Peyer's patch (tissue), 4 donors: ENCODE results near the gene LRRFIP1. TPM values are rescaled to one million over a fixed set of nuclear protein-coding genes. Genes with fewer than 3 reads are reported as not detected.
A peak's percentile ranks its signal among the peaks of the same experiment; 100 is the strongest.

ENCODE experiments used
- DNase-seq, 3 donors: peaks; one replicate each; pipeline ENCODE4 v3.0.0-alpha.2; 2017 to 2019
- H3K27ac ChIP-seq, 4 donors: fragments of 200-600 bp; sonication (generic); one replicate each; pipeline ENCODE4 v1.5.1; 2016 to 2019
- H3K27me3 ChIP-seq, 2 donors: fragments of 200-600 bp; sonication (generic); one replicate each; pipeline ENCODE4 v1.5.1; 2019
- H3K36me3 ChIP-seq, 3 donors: fragments of 200-600 bp; sonication (generic); one replicate each; pipeline ENCODE4 v1.5.1; 2016 to 2019
- H3K4me1 ChIP-seq, 4 donors: fragments of 200-600 bp; sonication (generic); one replicate each; pipeline ENCODE4 v1.5.1; 2016 to 2019
- H3K4me3 ChIP-seq, 4 donors: fragments of 200-600 bp; sonication (generic); 1 replicate in 3 of 4; 2 replicates in 1 of 4; pipeline ENCODE4 v1.5.1; 2016 to 2019; ENCODE audit warnings: mild to moderate bottlenecking in 1 of 4
- H3K9me3 ChIP-seq, 4 donors: fragments of 200-600 bp; sonication (generic); one replicate each; pipeline ENCODE4 v1.5.1; 2016 to 2019; ENCODE audit warnings: mild to moderate bottlenecking in 1 of 4
- CTCF ChIP-seq, 6 experiments: fragments of 450-650 bp in 4 of 6; fragments of 200-600 bp in 2 of 6; sonication (generic) in 1 of 6; IDR thresholded peaks; one replicate each; pipeline ENCODE4 v1.5.1; 2017 to 2019; ENCODE audit warnings: antibody characterized with exemption in 6 of 6, mild to moderate bottlenecking in 3 of 6, moderate library complexity in 1 of 6
- POLR2A ChIP-seq, 2 donors: fragments of 450-650 bp; IDR thresholded peaks; one replicate each; pipeline ENCODE4 v1.5.1; 2017; ENCODE audit warnings: antibody characterized with exemption in 2 of 2, mild to moderate bottlenecking in 2 of 2, moderate library complexity in 2 of 2
- total RNA-seq, 4 donors: library from RNA; depleted of rRNA; stranded (reverse); fragments of >200 nt; gene quantifications; one replicate each; pipeline ENCODE4 v1.1.0, GENCODE V29; 2016

Gene LRRFIP1
- total RNA-seq, 4 donors from 2014 or later = 114 to 182 (median 135) TPM

DNA sequence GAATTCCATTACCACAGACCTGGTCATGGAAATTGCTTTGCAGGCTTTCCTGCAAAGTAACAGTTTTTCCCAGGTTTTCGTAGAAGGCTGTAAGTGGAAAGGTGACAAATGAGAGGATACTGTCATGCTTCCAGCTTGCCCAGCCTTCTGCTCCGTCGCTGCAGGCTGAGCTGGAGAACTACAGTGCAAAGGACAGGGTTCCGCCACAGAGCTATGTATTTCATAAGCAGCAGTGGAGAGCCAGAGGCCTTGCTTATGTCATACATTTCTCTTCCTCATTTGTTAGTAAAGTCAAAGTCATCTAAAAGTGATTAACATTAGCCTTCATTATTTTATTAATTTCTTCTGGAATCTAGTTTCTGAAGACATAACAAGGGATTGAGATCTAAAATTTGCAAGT is 98.3 kb downstream of the LRRFIP1 start:
- Histone ChIP-seq H3K36me3 (no peaks in the 10 kb centered on the region), H3K4me1 (peaks cover 0 to 53% (median 8%) of the 10 kb centered on the region in 4 donors), H3K9me3 (no peaks in the 10 kb centered on the region), H3K4me3 (no peak overlapping the region), H3K27me3 (no peaks in the 10 kb centered on the region), H3K27ac (peak overlapping the region in 3 of 4 donors; percentile 46 to 79 (median 71))
- no peak for TF ChIP-seq CTCF (IDR thresholded peaks at IDR 0.05)
- TF ChIP-seq POLR2A (IDR thresholded peaks at IDR 0.05) = no peak
- peak in 2 of 3 donors; percentile 13 to 75 for DNase-seq

DNA sequence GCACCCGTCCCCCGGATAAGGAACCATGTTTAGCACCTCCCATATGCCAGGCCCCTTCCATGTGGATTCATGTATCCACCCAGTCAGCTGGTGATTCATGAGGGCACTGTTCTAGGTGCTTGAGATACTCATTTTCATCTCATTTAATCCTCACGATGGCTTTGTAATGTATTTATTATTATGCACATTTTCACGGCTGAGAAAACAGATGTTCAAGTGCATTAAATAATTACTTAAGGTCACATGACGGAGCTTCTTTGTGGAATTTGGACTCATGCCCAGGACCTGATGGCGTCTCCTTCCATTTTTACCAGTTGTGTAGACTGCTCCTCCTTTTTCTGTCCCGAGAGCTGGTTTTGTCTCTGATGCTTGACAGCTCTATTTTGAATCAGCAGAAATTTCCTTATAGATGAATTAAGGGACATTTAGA is 99.0 kb downstream of the LRRFIP1 start:
- Histone ChIP-seq H3K4me3 (no peak overlapping the region), H3K36me3 (no peaks in the 10 kb centered on the region), H3K27me3 (no peaks in the 10 kb centered on the region), H3K4me1 (peaks cover 0 to 61% (median 8%) of the 10 kb centered on the region in 4 donors), H3K9me3 (no peaks in the 10 kb centered on the region), H3K27ac (peak overlapping the region in 3 of 4 donors; percentile 46 to 79 (median 71))
- TF ChIP-seq CTCF (IDR thresholded peaks at IDR 0.05) = no peak
- TF ChIP-seq POLR2A (IDR thresholded peaks at IDR 0.05) = no peak
- DNase-seq = peak in 2 of 3 donors; percentile 8 to 60

- Histone ChIP-seq H3K27ac (peak overlapping the region in 2 of 4 donors; percentile 50 to 71), H3K36me3 (no peaks in the 10 kb centered on the region), H3K9me3 (no peaks in the 10 kb centered on the region), H3K27me3 (no peaks in the 10 kb centered on the region), H3K4me1 (peaks cover 0 to 69% (median 8%) of the 10 kb centered on the region in 4 donors), H3K4me3 (no peak overlapping the region)
- DNase-seq = peak in 2 of 3 donors; percentile 13 to 54
- TF ChIP-seq POLR2A (IDR thresholded peaks at IDR 0.05) = no peak
- no peak for TF ChIP-seq CTCF (IDR thresholded peaks at IDR 0.05)
These were observed 100.0 kb downstream of the LRRFIP1 start for GRCh38 chr2:237727363-237727762.

DNA sequence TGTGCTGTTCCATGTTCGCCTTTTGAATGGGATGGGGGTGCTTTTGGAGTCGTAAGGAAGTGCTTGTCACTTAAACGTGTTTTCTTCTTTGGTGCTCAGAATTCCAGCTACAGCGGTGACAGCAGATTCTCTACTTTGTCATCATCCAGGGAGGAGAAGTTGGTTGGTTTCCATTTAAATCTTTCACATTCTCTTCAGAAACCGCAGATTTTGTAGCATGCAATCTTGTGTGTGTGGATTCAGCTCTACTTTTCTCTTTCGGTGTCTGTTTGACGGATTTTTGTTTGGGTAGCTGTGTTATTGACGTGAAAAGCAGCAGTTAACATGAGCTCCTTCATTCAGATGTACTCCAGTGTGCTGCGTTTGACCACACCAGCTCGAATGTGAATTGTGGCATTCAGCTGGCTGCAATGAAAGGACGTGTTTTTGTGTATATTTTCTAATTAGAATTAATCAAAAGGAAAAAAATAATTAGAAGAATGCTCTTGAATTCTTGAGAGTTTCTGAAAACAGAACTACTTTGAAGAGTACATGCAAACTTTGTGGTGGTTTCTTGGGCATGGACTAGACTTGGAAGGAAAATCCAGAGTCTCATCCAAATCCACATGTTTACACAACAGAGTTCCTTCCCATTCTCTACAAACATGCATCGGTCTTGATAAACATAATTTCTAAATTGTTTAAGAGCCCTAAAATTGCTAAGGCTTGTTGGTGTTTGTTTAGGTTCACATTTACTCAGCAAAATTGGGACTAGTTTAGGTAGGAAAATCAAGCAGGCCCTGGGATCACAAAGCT is 102.5 kb downstream of the LRRFIP1 start:
- Histone ChIP-seq H3K36me3 (peaks cover 0 to under 1% (median 0%) of the 10 kb centered on the region in 3 donors), H3K4me3 (no peak overlapping the region), H3K27ac (peak overlapping the region in 2 of 4 donors; percentile 33 to 77), H3K27me3 (no peaks in the 10 kb centered on the region), H3K4me1 (peaks cover 0 to 65% (median 7%) of the 10 kb centered on the region in 4 donors), H3K9me3 (no peaks in the 10 kb centered on the region)
- no peak for TF ChIP-seq POLR2A (IDR thresholded peaks at IDR 0.05)
- TF ChIP-seq CTCF (IDR thresholded peaks at IDR 0.05) = no peak
- DNase-seq = peak in 2 of 3 donors; percentile 9 to 29

DNA sequence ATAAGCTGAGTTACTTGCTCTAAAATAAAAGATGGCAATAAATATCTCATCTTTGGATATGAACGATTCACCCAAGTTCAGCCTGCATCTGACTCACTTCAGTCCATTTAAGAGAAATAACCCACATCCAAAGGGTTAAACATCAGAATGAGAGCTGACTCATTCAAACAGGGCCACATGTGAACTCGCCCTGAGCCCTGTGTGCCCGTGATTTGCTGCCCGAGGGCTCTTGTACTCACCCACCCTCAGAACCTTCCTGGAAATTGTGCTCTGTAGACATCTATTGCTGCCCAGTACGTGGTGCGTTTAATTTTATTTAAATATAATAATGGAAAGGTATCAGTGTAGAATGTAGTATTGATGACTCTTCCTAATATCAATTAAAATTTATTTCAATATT is 104.3 kb downstream of the LRRFIP1 start:
- H3K9me3 ChIP-seq = no peaks in the 10 kb centered on the region
- H3K4me1 ChIP-seq = peaks cover 0 to 48% (median 0%) of the 10 kb centered on the region in 4 donors
- H3K36me3 ChIP-seq = peaks cover 0 to 5% (median 0%) of the 10 kb centered on the region in 3 donors
- H3K4me3 ChIP-seq = no peak overlapping the region
- no peaks in the 10 kb centered on the region for H3K27me3 ChIP-seq
- peak overlapping the region in 1 of 4 donors; percentile 77 for H3K27ac ChIP-seq
- no peak for TF ChIP-seq CTCF (IDR thresholded peaks at IDR 0.05)
- no peak for TF ChIP-seq POLR2A (IDR thresholded peaks at IDR 0.05)
- DNase-seq = peak in 1 of 3 donors; percentile 49
